Uterus (tissue), 2 donors: ENCODE data around the gene PSENEN.

ENCODE experiments used
- POLR2A ChIP-seq, 2 donors: fragments of 450-650 bp; IDR thresholded peaks; one replicate each; pipeline ENCODE4 v1.6.1; 2016; ENCODE audit warnings: antibody characterized with exemption in 2 of 2, mild to moderate bottlenecking in 1 of 2, moderate library complexity in 1 of 2
- TF ChIP-seq, protein P1 (sequence below), 4 experiments: fragments of 200-600 bp in 2 of 4; fragments of 450-650 bp in 2 of 4; sonication (generic) in 2 of 4; IDR thresholded peaks; one replicate each; pipeline ENCODE4 v1.5.1; 2016 to 2019; ENCODE audit warnings: antibody characterized with exemption in 4 of 4, mild to moderate bottlenecking in 2 of 4, moderate library complexity in 1 of 4

DNA sequence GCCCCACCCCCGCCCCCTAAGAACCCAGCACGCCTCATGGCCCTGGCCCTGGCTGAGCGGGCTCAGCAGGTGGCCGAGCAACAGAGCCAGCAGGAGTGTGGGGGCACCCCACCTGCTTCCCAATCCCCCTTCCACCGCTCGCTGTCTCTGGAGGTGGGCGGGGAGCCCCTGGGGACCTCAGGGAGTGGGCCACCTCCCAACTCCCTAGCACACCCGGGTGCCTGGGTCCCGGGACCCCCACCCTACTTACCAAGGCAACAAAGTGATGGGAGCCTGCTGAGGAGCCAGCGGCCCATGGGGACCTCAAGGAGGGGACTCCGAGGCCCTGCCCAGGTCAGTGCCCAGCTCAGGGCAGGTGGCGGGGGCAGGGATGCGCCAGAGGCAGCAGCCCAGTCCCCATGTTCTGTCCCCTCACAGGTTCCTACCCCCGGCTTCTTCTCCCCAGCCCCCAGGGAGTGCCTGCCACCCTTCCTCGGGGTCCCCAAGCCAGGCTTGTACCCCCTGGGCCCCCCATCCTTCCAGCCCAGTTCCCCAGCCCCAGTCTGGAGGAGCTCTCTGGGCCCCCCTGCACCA is 41.9 kb downstream of the PSENEN start:
- TF ChIP-seq, protein P1, sequence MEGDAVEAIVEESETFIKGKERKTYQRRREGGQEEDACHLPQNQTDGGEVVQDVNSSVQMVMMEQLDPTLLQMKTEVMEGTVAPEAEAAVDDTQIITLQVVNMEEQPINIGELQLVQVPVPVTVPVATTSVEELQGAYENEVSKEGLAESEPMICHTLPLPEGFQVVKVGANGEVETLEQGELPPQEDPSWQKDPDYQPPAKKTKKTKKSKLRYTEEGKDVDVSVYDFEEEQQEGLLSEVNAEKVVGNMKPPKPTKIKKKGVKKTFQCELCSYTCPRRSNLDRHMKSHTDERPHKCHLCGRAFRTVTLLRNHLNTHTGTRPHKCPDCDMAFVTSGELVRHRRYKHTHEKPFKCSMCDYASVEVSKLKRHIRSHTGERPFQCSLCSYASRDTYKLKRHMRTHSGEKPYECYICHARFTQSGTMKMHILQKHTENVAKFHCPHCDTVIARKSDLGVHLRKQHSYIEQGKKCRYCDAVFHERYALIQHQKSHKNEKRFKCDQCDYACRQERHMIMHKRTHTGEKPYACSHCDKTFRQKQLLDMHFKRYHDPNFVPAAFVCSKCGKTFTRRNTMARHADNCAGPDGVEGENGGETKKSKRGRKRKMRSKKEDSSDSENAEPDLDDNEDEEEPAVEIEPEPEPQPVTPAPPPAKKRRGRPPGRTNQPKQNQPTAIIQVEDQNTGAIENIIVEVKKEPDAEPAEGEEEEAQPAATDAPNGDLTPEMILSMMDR (IDR thresholded peaks at IDR 0.05), result no peak
- no peak for TF ChIP-seq POLR2A (IDR thresholded peaks at IDR 0.05)
